H1 (cell line): ENCODE data around the gene FGFBP3. TPM values are rescaled to one million over a fixed set of nuclear protein-coding genes. Genes with fewer than 3 reads are reported as not detected.

Experiments used
- CTCF ChIA-PET: fragments of 300-600 bp; sonication (Branson Sonifier 250); formaldehyde crosslinking; loops from one replicate; lab custom pipeline; 2021; ENCODE audit not compliant: partially characterized antibody; lab: Charles Lee
- POLR2A ChIA-PET: fragments of 300-600 bp; sonication (Branson Sonifier 250); formaldehyde crosslinking; loops from one replicate; lab custom pipeline; 2021; ENCODE audit warnings: inconsistent platforms; ENCODE audit not compliant: partially characterized antibody; lab: Charles Lee
- DNase-seq, 2 experiments: peaks; one replicate each; pipeline versions ENCODE4 v3.0.0 to v3.0.0-alpha.2; 2010 to 2022; ENCODE audit warnings: low spot score in 2 of 2, low read depth in 1 of 2, mixed read lengths in 1 of 2
- FAIRE-seq: peaks from 2 replicates; lab custom pipeline; 2011; peaks lifted over from hg19 to GRCh38; lab: Jason Lieb, UNC
- H2AFZ ChIP-seq: 2 replicates; pipeline ENCODE4 v1.8.1; 2012; ENCODE audit warnings: low read length, inconsistent platforms
- H2AK5ac ChIP-seq: 2 replicates; pipeline ENCODE4 v1.6.1; 2013; ENCODE audit warnings: low read depth, low read length
- H2BK120ac ChIP-seq: replicated peaks from 2 replicates; pipeline ENCODE3; 2013; ENCODE audit warnings: low read depth, low read length, inconsistent platforms
- H2BK12ac ChIP-seq: 2 replicates; pipeline ENCODE4 v1.6.1; 2013; ENCODE audit warnings: low read depth, low read length
- H2BK15ac ChIP-seq: 2 replicates; pipeline ENCODE4 v1.6.1; 2013; ENCODE audit warnings: low read length
- H2BK20ac ChIP-seq: 2 replicates; pipeline ENCODE4 v1.6.1; 2013; ENCODE audit warnings: low read length
- H2BK5ac ChIP-seq: 2 replicates; pipeline ENCODE4 v1.6.1; 2013; ENCODE audit warnings: low read depth, low read length
- H3K14ac ChIP-seq: 2 replicates; pipeline ENCODE4 v1.6.1; 2013; ENCODE audit warnings: inconsistent platforms; ENCODE audit not compliant: insufficient read length
- H3K18ac ChIP-seq: 2 replicates; pipeline ENCODE4 v1.6.1; 2013; ENCODE audit warnings: low read length; ENCODE audit errors: extremely low read depth
- H3K23ac ChIP-seq: 2 replicates; pipeline ENCODE4 v1.6.1; 2013; ENCODE audit warnings: inconsistent platforms; ENCODE audit not compliant: insufficient read length
- H3K23me2 ChIP-seq: 2 replicates; pipeline ENCODE4 v1.6.1; 2013; ENCODE audit warnings: low read depth, low read length
- H3K27ac ChIP-seq: 2 replicates; pipeline ENCODE4 v1.6.1; 2011; ENCODE audit warnings: low read depth, low read length, inconsistent platforms
- H3K27me3 ChIP-seq, 4 experiments: replicated peaks in 1 of 4; 1 replicate in 1 of 4; 2 replicates in 3 of 4; pipeline versions ENCODE4 v1.6.1 to v1.8.1; 2011 to 2013; ENCODE audit warnings: low read length in 3 of 4, mild to moderate bottlenecking in 3 of 4, inconsistent platforms in 2 of 4, mixed read lengths in 2 of 4, moderate library complexity in 1 of 4; ENCODE audit not compliant: control insufficient read depth in 3 of 4, insufficient read depth in 3 of 4; ENCODE audit errors: extremely low read depth in 1 of 4
- H3K36me3 ChIP-seq, 4 experiments: 2 replicates each; pipeline versions ENCODE4 v1.6.1 to v1.8.1; 2011 to 2013; ENCODE audit warnings: mild to moderate bottlenecking in 4 of 4, low read length in 3 of 4, moderate library complexity in 2 of 4, control low read depth in 1 of 4, inconsistent platforms in 1 of 4; ENCODE audit not compliant: insufficient read depth in 4 of 4, control insufficient read depth in 2 of 4
- H3K4ac ChIP-seq: replicated peaks from 2 replicates; pipeline ENCODE3; 2013; ENCODE audit warnings: low read length, low read depth, mixed read lengths, inconsistent platforms; ENCODE audit not compliant: insufficient read length
- H3K4me1 ChIP-seq, 4 experiments: replicated peaks in 1 of 4; 1 replicate in 1 of 4; 2 replicates in 3 of 4; pipeline versions ENCODE4 v1.6.1 to v1.8.1; 2011 to 2013; ENCODE audit warnings: low read length in 3 of 4, inconsistent platforms in 2 of 4, mixed read lengths in 1 of 4; ENCODE audit not compliant: insufficient read depth in 4 of 4, control insufficient read depth in 3 of 4
- H3K4me2 ChIP-seq, 2 experiments: 2 replicates each; pipeline versions ENCODE4 v1.6.1 to v1.8.1; 2011 to 2013; ENCODE audit warnings: low read depth in 2 of 2, low read length in 2 of 2, control low read depth in 1 of 2, inconsistent platforms in 1 of 2, mild to moderate bottlenecking in 1 of 2; ENCODE audit not compliant: insufficient read depth in 1 of 2
- H3K4me3 ChIP-seq, 4 experiments: fragments of 200-600, 300-600 bp in 1 of 4; sonication (generic), shearing (Covaris generic), sonication (Bioruptor Twin) in 1 of 4; 2 replicates each; pipeline versions ENCODE4 v1.5.1 to v1.8.1; 2011 to 2016; ENCODE audit warnings: low read length in 4 of 4, low read depth in 3 of 4, control low read depth in 2 of 4, inconsistent platforms in 2 of 4, mild to moderate bottlenecking in 2 of 4, mixed read lengths in 1 of 4, moderate library complexity in 1 of 4; ENCODE audit not compliant: insufficient read depth in 2 of 4; ENCODE audit errors: extremely low read depth in 1 of 4
- H3K56ac ChIP-seq: replicated peaks from 2 replicates; pipeline ENCODE3; 2013; ENCODE audit warnings: low read depth, mild to moderate bottlenecking, mixed read lengths, low read length, inconsistent platforms; ENCODE audit not compliant: insufficient read length
- H3K79me1 ChIP-seq: 2 replicates; pipeline ENCODE4 v1.6.1; 2013; ENCODE audit warnings: low read depth, low read length, control low read depth
- H3K79me2 ChIP-seq, 2 experiments: 2 replicates each; pipeline versions ENCODE4 v1.6.1 to v1.8.1; 2012 to 2013; ENCODE audit warnings: low read length in 2 of 2, mild to moderate bottlenecking in 2 of 2, inconsistent platforms in 1 of 2; ENCODE audit not compliant: insufficient read depth in 2 of 2, control insufficient read depth in 1 of 2
- H3K9ac ChIP-seq, 4 experiments: replicated peaks in 1 of 4; 1 replicate in 1 of 4; 2 replicates in 3 of 4; pipeline versions ENCODE4 v1.6.1 to v1.8.1; 2011 to 2013; ENCODE audit warnings: low read depth in 3 of 4, low read length in 3 of 4, control low read depth in 2 of 4, mild to moderate bottlenecking in 2 of 4, moderate library complexity in 2 of 4, inconsistent platforms in 1 of 4; ENCODE audit errors: extremely low read depth in 1 of 4
- H3K9me3 ChIP-seq, 2 experiments: 2 replicates each; pipeline versions ENCODE4 v1.6.1 to v1.8.1; 2012 to 2013; ENCODE audit warnings: mild to moderate bottlenecking in 2 of 2, moderate library complexity in 2 of 2, control low read depth in 1 of 2, inconsistent platforms in 1 of 2, low read depth in 1 of 2, low read length in 1 of 2, mixed read lengths in 1 of 2; ENCODE audit not compliant: insufficient read depth in 2 of 2
- H4K20me1 ChIP-seq, 2 experiments: replicated peaks in 1 of 2; 2 replicates each; pipeline versions ENCODE3 to v1.8.1; 2011 to 2013; ENCODE audit warnings: inconsistent platforms in 2 of 2, low read length in 2 of 2, mild to moderate bottlenecking in 1 of 2; ENCODE audit not compliant: insufficient read depth in 2 of 2, control insufficient read depth in 1 of 2
- H4K5ac ChIP-seq: 2 replicates; pipeline ENCODE4 v1.6.1; 2013; ENCODE audit warnings: low read length, low read depth, mixed read lengths, inconsistent platforms; ENCODE audit not compliant: insufficient read length
- H4K8ac ChIP-seq: 2 replicates; pipeline ENCODE4 v1.8.0; 2013; ENCODE audit warnings: mild to moderate bottlenecking, moderate library complexity, low read length, inconsistent platforms; ENCODE audit not compliant: insufficient read depth; ENCODE audit errors: extremely low read depth
- H4K91ac ChIP-seq: replicated peaks from 2 replicates; pipeline ENCODE3; 2013; ENCODE audit warnings: low read length, mixed read lengths, inconsistent platforms; ENCODE audit not compliant: insufficient read length
- ATF3 ChIP-seq: IDR thresholded peaks from 2 replicates; pipeline ENCODE4 v1.6.1; 2011; ENCODE audit warnings: low read depth, mild to moderate bottlenecking, low read length; ENCODE audit not compliant: insufficient read depth
- BCL11A ChIP-seq, 2 experiments: IDR thresholded peaks; one replicate each; pipeline ENCODE4 v1.6.1; 2011; ENCODE audit warnings: low read depth in 2 of 2, low read length in 2 of 2, mild to moderate bottlenecking in 2 of 2
- BRCA1 ChIP-seq: IDR thresholded peaks from 2 replicates; pipeline ENCODE4 v1.6.1; 2012; ENCODE audit warnings: low read depth, low read length, improper control_type of control experiment
- CTCF ChIP-seq, 3 experiments: IDR thresholded peaks; 1 replicate in 2 of 3; 2 replicates in 1 of 3; pipeline versions ENCODE4 v1.5.1 to v1.6.1; 2011; ENCODE audit warnings: low read length in 3 of 3, mild to moderate bottlenecking in 3 of 3, inconsistent platforms in 2 of 3, low read depth in 1 of 3, moderate library complexity in 1 of 3; ENCODE audit not compliant: insufficient read depth in 1 of 3; ENCODE audit errors: control extremely low read depth in 1 of 3
- EGR1 ChIP-seq: IDR thresholded peaks from 2 replicates; pipeline ENCODE4 v1.6.1; 2011; ENCODE audit warnings: low read depth, low read length, borderline replicate concordance
- RFX5 ChIP-seq: IDR thresholded peaks from 2 replicates; pipeline ENCODE4 v1.6.1; 2011; ENCODE audit warnings: low read depth, low read length, improper control_type of control experiment, borderline replicate concordance
- SP1 ChIP-seq: IDR thresholded peaks from 2 replicates; pipeline ENCODE4 v1.6.1; 2011; ENCODE audit warnings: low read depth, low read length
- WGBS, 2 experiments: shearing (Covaris generic) in 1 of 2; methylation state at CpG; one replicate each; pipeline versions ENCODE4 v1.1.6 to v1.1.7; 2013 to 2015; ENCODE audit warnings: low lambda C conversion rate in 2 of 2, mixed read lengths in 2 of 2, inconsistent platforms in 1 of 2, low coverage in 1 of 2, missing lambda C conversion rate in 1 of 2; ENCODE audit not compliant: insufficient replicate concordance in 2 of 2, insufficient coverage in 1 of 2, insufficient read length in 1 of 2; ENCODE audit errors: extremely low coverage in 1 of 2, missing lambda C conversion rate in 1 of 2; 5-methylcytosine and 5-hydroxymethylcytosine counted together
- polyA plus RNA-seq, 7 experiments: library from polyadenylated mRNA; depleted of rRNA in 3 of 7; stranded (reverse) in 5 of 7; unstranded in 2 of 7; fragments of >200 nt in 5 of 7; fragments of 200-250 nt in 2 of 7; gene quantifications; 1 replicate in 5 of 7; 2 replicates in 1 of 7; 4 replicates in 1 of 7; pipeline versions ENCODE4 v1.2.1 to v1.2.3, GENCODE V29; 2011 to 2013; ENCODE audit warnings: missing spikeins in 2 of 7, mixed read lengths in 2 of 7
- total RNA-seq: library from RNA; stranded (reverse); fragmentation: NEBNext Ultra II Directional; extraction: Animal tissue kit (Norgen Biotek cat#: 25700); gene quantifications from 2 replicates; pipeline ENCODE4 v1.2.1, GENCODE V29; 2021

FGFBP3 gene
- total and polyA plus RNA-seq, 2 of the 8 experiments (the other 6 are each of a cell fraction or from before 2014, with no cell fraction given), result 54.6 to 115 TPM

DNA sequence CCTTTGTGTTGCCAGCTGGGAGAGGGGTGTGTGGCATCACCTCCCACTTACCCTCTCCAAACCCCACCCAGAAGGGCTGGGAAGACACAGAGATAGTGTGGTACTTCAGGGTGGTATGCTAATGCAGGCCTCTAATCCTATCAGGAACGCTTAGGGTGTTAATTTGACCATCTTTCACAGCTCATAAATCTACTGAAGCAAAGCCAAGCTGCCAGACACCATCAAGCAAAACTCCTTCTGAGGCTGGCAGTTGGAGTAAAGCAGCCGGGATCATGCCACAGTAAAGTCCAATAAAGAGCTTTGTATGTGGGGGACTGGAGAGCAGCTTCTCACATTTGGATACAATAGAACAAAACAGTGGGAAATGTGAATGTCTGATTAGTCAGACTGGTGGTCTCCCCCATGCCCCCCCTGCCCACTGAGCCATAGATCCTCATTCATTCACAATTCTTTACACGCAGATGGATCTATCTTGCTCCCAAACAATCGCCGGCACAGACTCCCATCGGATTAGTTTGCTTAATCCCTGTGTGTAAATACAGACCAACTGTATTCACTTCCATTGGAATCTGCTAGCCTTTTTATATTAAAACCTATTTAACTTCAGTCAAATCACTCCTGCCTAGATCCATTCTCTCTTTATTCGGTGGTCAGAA, 29.6 kb downstream of the FGFBP3 start:
- DNase-seq, result no peak

More for the DNA sequence above, 29.6 kb downstream of the FGFBP3 start:
- H4K5ac ChIP-seq, result no peak overlapping the region
- H3K9ac ChIP-seq, result no peak overlapping the region
- 66% methylated on average over 7 of the region's 7 CpGs; no CpG with 5 or more reads in 1 of the 2 experiments for WGBS, 2 experiments
- no peak overlapping the region for H2BK5ac ChIP-seq
- H2AK5ac ChIP-seq, result no peak overlapping the region; the same call in 1 of the 2 replicates
- no peak overlapping the region for H2BK12ac ChIP-seq
- peak overlapping the region; percentile 32 for H4K91ac ChIP-seq
- no peak overlapping the region for H3K14ac ChIP-seq
- no peak overlapping the region for H3K4me3 ChIP-seq
- peak overlapping the region; percentile 33; the same call in 1 of the 2 replicates for H3K18ac ChIP-seq
- H3K79me2 ChIP-seq, result no peaks in the 10 kb centered on the region
- H2BK15ac ChIP-seq, result no peak overlapping the region
- CTCF ChIA-PET, result interaction anchor here (0.9 to 2.1 kb wide), 5 partner anchors 8 to 33 kb away, joined by 3 to 6 read pairs (median 4); no protein-coding TSS in a partner anchor
- H3K27ac ChIP-seq, result no peak overlapping the region
- no peak for FAIRE-seq
- no peaks in the 10 kb centered on the region for H4K20me1 ChIP-seq
- no peaks in the 10 kb centered on the region for H3K27me3 ChIP-seq
- no peak overlapping the region for H3K23ac ChIP-seq
- H3K4me2 ChIP-seq, result peak overlapping the region in 1 of 2 experiments; percentile 4; a peak in 1 of 4 replicates
- no peaks in the 10 kb centered on the region for H3K9me3 ChIP-seq
- peaks cover 11 to 28% (median 22%) of the 10 kb centered on the region in 4 experiments; a peak in 6 of 7 replicates for H3K4me1 ChIP-seq
- TF ChIP-seq BCL11A (IDR thresholded peaks at IDR 0.05; ENCODE audit: low read depth in 2 of 2, low read length in 2 of 2) (no peak), CTCF (IDR thresholded peaks at IDR 0.05; ENCODE audit: control extremely low read depth in 1 of 3, insufficient read depth in 1 of 3, low read depth in 1 of 3, low read length in 3 of 3) (no peak), SP1 (no peak), ATF3 (no peak), RFX5 (no peak), BRCA1 (no peak), EGR1 (no peak)
- H3K4ac ChIP-seq, result no peak overlapping the region
- no peak overlapping the region for H2AFZ ChIP-seq
- H4K8ac ChIP-seq, result no peak overlapping the region
- H3K36me3 ChIP-seq, result no peaks in the 10 kb centered on the region
- POLR2A ChIA-PET, result interaction anchor here (0.9 to 1.2 kb wide), 2 partner anchors 10 to 29 kb away, joined by 3 to 5 read pairs; no protein-coding TSS in a partner anchor
- H2BK20ac ChIP-seq, result no peak overlapping the region
- no peaks in the 10 kb centered on the region for H3K23me2 ChIP-seq
- no peak overlapping the region for H3K56ac ChIP-seq
- H2BK120ac ChIP-seq, result peak overlapping the region; percentile 4
- no peaks in the 10 kb centered on the region for H3K79me1 ChIP-seq
